Adrenal gland (tissue), 5 donors: Measurements from ENCODE around the gene KRT6B.

Experiments used
- POLR2A ChIP-seq, 2 donors: fragments of 450-650 bp; IDR thresholded peaks; one replicate each; pipeline ENCODE4 v1.6.1; 2017; ENCODE audit warnings: antibody characterized with exemption in 2 of 2, mild to moderate bottlenecking in 2 of 2, moderate library complexity in 1 of 2
- TF ChIP-seq, protein P1 (sequence below), 6 experiments: fragments of 450-650 bp in 4 of 6; fragments of 200-600 bp in 2 of 6; sonication (generic) in 1 of 6; IDR thresholded peaks; 1 replicate in 5 of 6; 2 replicates in 1 of 6; pipeline versions ENCODE4 v1.5.1 to v1.8.0; 2016 to 2021; ENCODE audit warnings: antibody characterized with exemption in 6 of 6, mild to moderate bottlenecking in 2 of 6, moderate library complexity in 1 of 6
- donor health status: DM: no; HTN: no; CAD: no.

DNA sequence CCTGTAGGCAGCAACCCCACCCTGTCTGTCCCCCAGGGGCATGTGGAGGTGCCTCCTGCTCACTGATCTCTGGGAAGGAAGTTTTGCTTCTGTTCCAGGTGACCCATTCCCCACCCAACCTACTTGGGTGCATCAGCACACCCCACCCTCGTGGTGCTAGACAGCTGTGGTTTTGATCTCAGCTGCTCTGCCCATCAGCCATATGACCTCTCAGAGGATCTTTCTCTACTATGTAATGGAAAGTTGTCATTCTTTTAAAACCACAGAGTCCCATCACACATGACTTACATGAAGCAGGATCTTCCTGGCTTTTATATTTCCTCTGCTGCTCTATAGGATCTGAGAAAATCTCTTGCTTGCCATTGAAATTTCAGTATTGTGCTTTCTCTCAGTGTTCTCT, 32.3 kb downstream of the KRT6B start:
- TF ChIP-seq, protein P1, sequence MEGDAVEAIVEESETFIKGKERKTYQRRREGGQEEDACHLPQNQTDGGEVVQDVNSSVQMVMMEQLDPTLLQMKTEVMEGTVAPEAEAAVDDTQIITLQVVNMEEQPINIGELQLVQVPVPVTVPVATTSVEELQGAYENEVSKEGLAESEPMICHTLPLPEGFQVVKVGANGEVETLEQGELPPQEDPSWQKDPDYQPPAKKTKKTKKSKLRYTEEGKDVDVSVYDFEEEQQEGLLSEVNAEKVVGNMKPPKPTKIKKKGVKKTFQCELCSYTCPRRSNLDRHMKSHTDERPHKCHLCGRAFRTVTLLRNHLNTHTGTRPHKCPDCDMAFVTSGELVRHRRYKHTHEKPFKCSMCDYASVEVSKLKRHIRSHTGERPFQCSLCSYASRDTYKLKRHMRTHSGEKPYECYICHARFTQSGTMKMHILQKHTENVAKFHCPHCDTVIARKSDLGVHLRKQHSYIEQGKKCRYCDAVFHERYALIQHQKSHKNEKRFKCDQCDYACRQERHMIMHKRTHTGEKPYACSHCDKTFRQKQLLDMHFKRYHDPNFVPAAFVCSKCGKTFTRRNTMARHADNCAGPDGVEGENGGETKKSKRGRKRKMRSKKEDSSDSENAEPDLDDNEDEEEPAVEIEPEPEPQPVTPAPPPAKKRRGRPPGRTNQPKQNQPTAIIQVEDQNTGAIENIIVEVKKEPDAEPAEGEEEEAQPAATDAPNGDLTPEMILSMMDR (IDR thresholded peaks at IDR 0.05), result no peak
- TF ChIP-seq POLR2A (IDR thresholded peaks at IDR 0.05), result no peak
